HG03097 (cell line): ENCODE results near the gene YWHAH.
A peak's percentile ranks its signal among the peaks of the same experiment; 100 is the strongest.

Experiments used
- ATAC-seq: cut with Tn5 transposase; IDR thresholded peaks from one replicate; pipeline ENCODE4 v1.9.1; 2021; ENCODE audit not compliant: unreplicated experiment, low FRiP score

YWHAH gene

GRCh38 chr22:31922534-31922933 lies 21.8 kb upstream of the YWHAH start:
- ATAC-seq = no peak

DNA sequence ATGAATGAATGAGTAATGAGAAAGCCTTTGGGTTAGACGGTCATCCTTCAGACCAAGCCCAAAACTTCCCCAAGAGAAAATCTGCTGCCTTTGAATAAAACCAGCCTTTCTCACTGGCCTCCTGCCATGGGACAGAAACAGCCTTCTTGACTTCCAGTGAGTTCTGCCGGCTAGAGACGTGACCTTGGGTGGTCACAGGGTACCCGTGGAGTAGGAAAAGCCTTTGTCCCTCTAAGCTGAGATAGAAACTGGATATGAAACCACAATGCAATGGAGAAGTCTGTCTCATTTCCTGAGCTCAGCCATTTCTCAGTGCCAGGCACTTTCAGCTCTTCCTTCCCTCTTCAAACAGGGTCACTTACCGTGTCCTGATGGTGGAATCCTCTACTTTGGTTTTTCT lies 21.2 kb upstream of the YWHAH start:
- ATAC-seq = no peak

DNA sequence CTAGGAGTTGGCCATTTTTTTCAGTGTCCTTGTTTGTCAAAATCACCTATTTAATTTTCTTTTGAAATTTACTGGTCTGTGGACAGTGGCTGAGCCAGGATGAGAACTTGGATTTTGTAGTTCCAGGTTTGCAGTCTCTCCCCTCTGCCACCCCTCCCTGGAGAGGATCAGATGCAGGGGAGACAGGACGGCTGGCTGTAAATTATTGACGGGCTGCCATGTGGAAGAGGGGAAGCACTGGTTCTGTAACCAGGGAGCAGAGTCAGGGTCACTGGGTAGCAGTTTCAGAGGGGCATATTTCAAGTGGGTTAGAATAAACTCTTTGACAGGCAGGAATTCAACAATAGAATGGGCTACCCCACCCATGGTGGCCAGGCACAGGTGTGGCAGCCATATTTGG lies 20.6 kb upstream of the YWHAH start:
- no peak for ATAC-seq

DNA sequence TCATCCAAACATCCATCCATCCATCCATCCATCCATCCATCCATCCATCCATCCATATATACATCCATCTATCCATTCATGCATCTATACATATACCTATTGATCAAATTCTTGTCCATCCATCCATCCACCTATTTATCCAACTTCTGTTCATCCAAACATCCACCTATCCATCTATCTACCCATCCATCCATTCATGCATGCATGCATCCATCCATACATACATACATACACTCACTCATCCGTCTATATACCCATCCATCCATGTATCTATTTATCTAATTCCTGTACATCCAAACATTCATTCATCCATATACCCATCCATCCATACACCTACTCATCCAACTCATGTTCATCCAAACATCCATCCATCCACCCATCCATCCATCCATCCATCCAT lies 19.3 kb upstream of the YWHAH start:
- no peak for ATAC-seq

- ATAC-seq = no peak
These were observed 18.3 kb upstream of the YWHAH start for GRCh38 chr22:31926024-31926423.

DNA sequence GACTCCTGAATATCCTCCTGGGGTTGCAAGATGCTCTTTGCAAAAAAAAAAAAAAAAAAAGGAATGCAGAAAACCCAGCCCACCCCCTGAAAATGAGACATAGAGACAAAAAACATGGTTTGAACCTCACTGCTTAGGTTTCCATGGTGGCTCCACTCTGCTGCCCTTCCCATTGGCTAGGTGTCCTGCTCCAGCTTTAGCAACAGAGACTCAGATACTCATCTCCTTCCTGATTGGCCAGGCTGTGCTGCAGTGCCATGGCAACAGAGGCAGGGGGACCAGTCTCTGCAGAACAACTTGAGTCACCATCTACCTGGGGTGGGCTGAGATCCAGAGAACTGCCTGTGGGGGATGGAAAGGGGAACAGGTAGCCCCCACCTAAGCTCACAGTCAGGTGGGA lies 17.4 kb upstream of the YWHAH start:
- ATAC-seq = no peak

DNA sequence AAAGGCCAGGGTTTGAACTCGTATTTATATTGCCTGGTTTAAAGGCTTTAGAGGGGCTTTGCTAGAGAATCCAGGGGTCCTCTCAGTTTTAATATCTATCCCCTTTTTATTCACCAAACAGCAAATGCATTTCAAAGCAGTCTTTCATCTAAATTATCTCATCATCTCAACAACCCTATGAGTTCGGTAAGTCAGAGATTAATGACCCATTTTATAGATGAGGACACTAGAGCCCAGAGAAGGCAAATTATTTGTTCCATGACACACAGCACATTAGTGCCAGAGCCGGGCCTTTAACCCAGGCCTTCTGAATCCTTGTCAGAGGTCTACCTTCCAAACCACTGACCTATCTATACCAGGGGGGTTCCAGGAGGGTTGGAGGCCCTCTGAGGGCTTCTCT lies 16.8 kb upstream of the YWHAH start:
- no peak for ATAC-seq

DNA sequence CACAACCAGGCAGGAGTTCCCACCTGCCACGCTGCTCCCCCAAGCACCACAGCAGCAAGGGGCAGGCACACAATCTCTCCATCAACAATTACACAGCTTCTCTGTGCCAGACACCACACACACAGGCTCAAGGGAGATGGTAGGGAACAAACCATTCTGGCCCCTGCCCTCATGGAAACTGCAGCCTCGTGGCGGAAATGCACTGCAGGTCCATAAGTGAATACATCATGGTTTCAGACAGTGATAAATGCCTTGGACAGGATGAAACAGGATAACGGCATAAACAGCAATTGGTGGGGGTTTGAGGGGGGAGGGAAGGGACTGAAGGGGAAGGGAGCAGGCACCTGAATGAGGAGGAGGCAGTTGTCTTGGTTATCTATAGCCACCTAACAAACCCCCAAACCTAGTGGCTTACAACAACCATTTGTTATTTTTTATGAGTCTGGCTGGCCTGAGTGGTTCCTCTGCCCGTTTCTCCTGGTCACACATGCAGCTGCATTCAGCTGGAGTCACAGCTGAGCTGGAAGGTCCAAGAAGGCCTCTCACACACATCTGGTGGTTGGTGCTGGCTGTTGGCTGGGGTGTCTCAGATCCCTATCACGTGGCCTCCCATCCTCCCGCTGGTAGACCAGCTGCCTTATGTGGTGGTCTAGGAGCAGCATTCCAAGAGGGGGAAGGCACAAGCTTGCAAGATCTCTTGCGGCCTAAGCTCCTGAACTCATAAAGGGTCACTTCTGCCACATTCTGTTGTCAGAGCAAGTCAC lies 15.0 kb upstream of the YWHAH start:
- ATAC-seq = no peak

GRCh38 chr22:31932863-31933262 lies 11.5 kb upstream of the YWHAH start:
- ATAC-seq = no peak

- no peak for ATAC-seq
These were observed 10.9 kb upstream of the YWHAH start for GRCh38 chr22:31933406-31933805.

DNA sequence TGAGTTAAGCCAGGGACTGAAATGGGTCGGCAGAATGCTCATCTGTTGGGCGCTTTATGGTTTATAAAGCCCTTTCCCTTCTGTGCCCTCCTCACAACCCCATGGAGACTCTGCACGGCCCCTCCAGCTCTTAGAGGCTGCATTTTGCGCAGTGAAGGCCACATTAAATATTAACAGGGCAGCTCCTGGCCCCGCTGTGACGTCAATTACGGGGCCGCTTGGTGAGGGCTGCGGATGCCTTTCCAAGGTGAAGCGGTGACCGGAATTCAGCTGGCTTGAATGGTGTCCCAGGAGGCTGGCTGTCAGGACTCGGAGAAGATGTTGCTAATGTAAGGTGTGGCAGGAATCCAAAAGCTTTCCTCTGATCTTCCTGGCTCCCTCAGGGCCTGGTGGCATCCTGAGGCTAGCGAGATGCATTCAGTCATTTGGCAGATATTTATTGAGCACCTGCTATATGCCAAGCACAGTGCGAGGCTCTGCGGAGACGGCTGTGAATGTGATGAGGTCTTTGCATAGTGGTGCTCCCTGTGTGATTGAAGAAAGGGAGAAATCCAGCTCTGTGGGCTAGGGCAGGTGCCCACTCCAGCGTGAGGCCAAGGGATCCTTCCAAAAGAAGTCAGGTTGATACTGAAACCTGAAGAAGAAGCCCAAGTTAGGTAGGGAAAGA lies 10.4 kb upstream of the YWHAH start:
- ATAC-seq = no peak

DNA sequence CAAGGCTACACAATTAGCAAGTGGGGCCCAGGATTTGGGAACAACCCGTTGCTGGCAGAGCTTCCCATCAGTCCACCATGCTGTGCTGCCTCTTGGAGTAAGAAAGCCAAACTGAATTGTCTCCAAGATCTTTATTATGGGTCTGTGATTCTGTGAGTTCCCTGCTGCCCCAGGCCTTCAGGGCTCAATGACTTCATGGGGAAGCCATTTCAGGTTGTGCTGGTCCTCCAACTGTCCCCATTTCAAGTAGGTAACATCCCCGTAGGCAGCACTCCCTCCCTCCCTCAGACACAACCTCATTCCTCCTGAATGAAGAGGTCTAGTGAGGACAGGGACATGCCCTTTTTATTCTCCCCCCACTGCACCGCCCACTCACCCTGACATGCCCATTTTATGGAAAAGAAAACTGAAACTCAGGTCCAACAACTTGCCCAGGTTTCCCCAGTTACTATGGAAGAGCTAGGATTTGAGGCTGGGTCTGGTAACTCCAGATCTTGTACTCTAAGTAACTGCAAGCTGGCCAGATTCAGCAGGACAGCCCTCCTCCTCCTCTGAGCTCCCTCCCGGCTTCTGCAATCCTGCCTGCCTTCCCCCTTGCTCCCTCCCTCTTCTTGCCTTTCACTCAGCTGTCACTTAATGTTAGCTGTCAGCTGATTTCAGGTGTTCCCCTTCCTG lies 8.2 kb upstream of the YWHAH start:
- no peak for ATAC-seq

- ATAC-seq = no peak
These were observed 7.0 kb upstream of the YWHAH start for GRCh38 chr22:31937341-31937740.

DNA sequence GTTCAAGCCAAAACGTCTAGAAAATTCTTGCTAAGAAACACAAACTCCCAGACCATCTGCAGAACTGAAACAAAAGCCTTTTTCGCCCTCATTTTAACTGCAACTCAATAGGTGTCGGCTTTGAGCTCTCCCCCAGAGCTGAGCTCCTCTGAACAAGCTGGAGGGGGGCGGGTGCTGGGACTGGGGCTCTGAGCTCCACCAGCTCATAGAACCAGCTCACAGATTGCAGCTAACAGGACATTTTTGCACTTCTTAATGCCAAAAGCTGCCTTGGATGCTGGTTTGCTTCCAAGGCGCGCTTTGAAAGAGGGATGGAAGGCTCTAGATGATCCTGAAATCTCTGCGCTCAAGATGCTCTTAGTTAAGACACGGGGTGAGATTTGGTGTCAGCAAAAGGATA lies 6.0 kb upstream of the YWHAH start:
- no peak for ATAC-seq

DNA sequence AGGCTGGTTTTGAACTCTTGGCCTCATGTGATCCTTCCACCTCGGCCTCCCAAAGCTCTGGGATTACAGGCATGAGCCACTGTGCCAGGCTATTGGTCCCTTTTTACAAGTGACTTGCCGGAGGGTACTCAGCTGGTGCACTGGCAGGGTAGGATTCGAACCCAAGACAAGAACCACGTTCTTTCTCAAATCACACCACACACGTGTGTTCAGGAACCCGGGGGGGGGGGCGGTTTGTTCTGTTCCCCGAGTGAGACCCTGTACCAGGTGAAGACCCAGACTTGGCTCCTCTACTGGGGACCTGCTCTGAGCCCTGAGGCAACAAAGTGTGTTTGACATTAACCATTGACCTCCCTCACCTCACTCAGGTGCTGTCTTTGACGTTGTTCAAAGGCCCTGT lies 3.8 kb upstream of the YWHAH start:
- no peak for ATAC-seq

- no peak for ATAC-seq
These were observed 2.2 kb upstream of the YWHAH start for GRCh38 chr22:31942091-31942490.

DNA sequence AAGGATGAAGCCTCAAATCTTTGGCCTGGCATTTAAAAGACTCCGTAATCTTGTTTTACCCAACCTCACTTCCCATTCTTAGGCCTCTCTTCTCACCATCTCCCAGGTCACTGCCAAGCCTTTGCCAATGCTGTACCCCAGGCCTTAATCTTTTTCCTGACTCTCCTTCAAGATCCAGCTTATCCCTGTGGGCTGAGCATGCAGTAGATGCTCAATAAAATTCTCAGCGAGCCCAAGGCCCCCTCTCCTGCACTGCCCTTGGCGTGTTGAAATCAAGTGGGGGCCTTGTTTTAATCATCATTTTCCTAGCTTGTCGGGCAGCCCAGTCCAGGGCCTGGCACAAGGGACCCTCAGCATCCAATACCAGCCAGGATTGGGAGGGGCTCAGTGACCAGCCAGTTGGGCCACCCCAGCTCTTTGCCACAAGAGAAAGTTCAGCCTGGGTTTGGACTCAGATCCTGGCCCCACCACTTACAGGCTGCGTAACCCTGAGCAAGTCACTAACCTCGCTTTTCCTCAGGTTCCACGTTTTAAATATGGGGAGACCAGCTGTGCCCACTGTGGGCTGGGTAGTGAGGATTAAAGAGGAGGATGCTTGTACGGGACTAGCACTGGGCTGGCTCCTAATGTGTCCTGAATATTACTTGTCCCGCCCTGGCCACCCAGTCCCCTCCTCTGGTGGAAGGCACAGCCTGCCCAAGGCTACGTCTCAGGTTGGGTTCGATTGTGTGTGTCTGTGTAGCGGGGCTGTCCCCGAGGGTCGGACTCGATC lies 943 bp upstream of the YWHAH start:
- ATAC-seq = peak; percentile 8

DNA sequence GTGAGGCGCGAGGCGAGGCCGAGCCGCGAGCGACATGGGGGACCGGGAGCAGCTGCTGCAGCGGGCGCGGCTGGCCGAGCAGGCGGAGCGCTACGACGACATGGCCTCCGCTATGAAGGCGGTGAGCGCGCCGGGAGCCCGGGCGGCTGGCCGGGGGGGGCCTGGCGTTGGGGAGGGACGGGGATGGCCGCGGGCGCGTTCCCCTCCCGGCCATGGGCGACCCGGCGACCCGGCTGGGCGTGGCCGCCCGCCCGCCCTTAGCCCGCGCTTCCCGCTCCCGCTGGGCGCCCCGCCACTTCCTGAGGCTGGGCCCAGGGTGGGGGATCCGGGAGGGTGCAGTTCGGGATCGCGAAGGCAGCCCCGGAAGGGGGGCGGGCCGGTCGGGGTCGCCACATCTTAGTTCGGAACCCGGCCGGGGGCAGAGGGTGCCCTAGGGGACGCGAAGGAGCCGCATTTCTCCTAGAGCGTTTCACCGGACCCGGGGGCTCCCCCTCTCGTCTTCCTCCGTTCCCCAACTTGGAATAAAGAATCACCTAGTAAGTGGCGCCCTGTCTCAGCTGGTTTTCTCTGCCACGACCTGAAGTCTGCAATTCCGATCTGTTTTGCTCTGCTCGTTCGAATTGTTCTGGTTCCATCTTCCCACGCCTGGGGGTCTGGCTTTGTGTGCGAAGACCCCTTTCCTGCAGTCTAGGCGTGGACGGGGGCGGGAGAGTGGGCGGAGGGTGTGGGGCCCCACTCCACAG lies 536 bp downstream of the YWHAH start:
- ATAC-seq = peak; percentile 18

- no peak for ATAC-seq
These were observed 1.1 kb downstream of the YWHAH start for GRCh38 chr22:31945443-31945855.

- no peak for ATAC-seq
These were observed 1.8 kb downstream of the YWHAH start for GRCh38 chr22:31945971-31946680.
